Measurements from ENCODE around the gene DDX11. TPM values are rescaled to one million over a fixed set of nuclear protein-coding genes. Genes with fewer than 3 reads are reported as not detected.
"Not testable (repeated sequence)": the region's sequence is repeated elsewhere in the genome, so short reads cannot be mapped to it uniquely, and the experiment has no call there.

The DDX11 gene
- total RNA-seq, 1 donor from 2014 or later: 247 TPM

- Mint-ChIP-seq H3K27me3 (no peaks in the 10 kb centered on the region), H3K36me3 (ENCODE audit: insufficient read depth) (peaks cover 9% of the 10 kb centered on the region), H3K4me3 (ENCODE audit: low read depth) (no peak overlapping the region), H3K4me1 (ENCODE audit: low read depth) (peaks cover 2% of the 10 kb centered on the region), H3K27ac (no peak overlapping the region), H3K9me3 (ENCODE audit: low read depth) (no peaks in the 10 kb centered on the region)
- no peak for TF ChIP-seq CTCF (IDR thresholded peaks at IDR 0.05; ENCODE audit: unreplicated experiment)
- DNase-seq (ENCODE audit: low spot score, unreplicated experiment): no peak
Observed at GRCh38 chr12:31105668-31106067, 32.0 kb downstream of the DDX11 start.

GRCh38 chr12:31106101-31106803 is 32.6 kb downstream of the DDX11 start:
- Mint-ChIP-seq H3K36me3 (ENCODE audit: insufficient read depth) (peaks cover 8% of the 10 kb centered on the region), H3K4me3 (ENCODE audit: low read depth) (no peak overlapping the region), H3K4me1 (ENCODE audit: low read depth) (peaks cover 2% of the 10 kb centered on the region), H3K27me3 (no peaks in the 10 kb centered on the region), H3K9me3 (ENCODE audit: low read depth) (no peaks in the 10 kb centered on the region), H3K27ac (no peak overlapping the region)
- no peak for DNase-seq (ENCODE audit: low spot score, unreplicated experiment)
- TF ChIP-seq CTCF (IDR thresholded peaks at IDR 0.05; ENCODE audit: unreplicated experiment): no peak

- not testable (repeated sequence) for H3K36me3 Mint-ChIP-seq (ENCODE audit: insufficient read depth); H3K9me3 Mint-ChIP-seq (ENCODE audit: low read depth); H3K27me3 Mint-ChIP-seq; DNase-seq (ENCODE audit: low spot score, unreplicated experiment); H3K4me1 Mint-ChIP-seq (ENCODE audit: low read depth); H3K27ac Mint-ChIP-seq; H3K4me3 Mint-ChIP-seq (ENCODE audit: low read depth)
Observed at GRCh38 chr12:31109773-31110172, 36.1 kb downstream of the DDX11 start.

- H3K27ac Mint-ChIP-seq; H3K4me1 Mint-ChIP-seq (ENCODE audit: low read depth); H3K9me3 Mint-ChIP-seq (ENCODE audit: low read depth); DNase-seq (ENCODE audit: low spot score, unreplicated experiment); H3K4me3 Mint-ChIP-seq (ENCODE audit: low read depth); H3K27me3 Mint-ChIP-seq; H3K36me3 Mint-ChIP-seq (ENCODE audit: insufficient read depth): not testable (repeated sequence)
Observed at GRCh38 chr12:31110263-31110662, 36.6 kb downstream of the DDX11 start.

- not testable (repeated sequence) for DNase-seq (ENCODE audit: low spot score, unreplicated experiment); H3K36me3 Mint-ChIP-seq (ENCODE audit: insufficient read depth); H3K27ac Mint-ChIP-seq; H3K4me1 Mint-ChIP-seq (ENCODE audit: low read depth); H3K9me3 Mint-ChIP-seq (ENCODE audit: low read depth); H3K4me3 Mint-ChIP-seq (ENCODE audit: low read depth)
- H3K27me3 Mint-ChIP-seq: peaks cover 33% of the 10 kb centered on the region
Observed at GRCh38 chr12:31115092-31115601, 41.5 kb downstream of the DDX11 start.

GRCh38 chr12:31116846-31117202 is 43.2 kb downstream of the DDX11 start:
- Mint-ChIP-seq H3K4me3 (ENCODE audit: low read depth) (peak overlapping the region; percentile 78), H3K4me1 (ENCODE audit: low read depth) (peaks cover 12% of the 10 kb centered on the region), H3K27me3 (peaks cover 43% of the 10 kb centered on the region)
- H3K27ac Mint-ChIP-seq; H3K9me3 Mint-ChIP-seq (ENCODE audit: low read depth); H3K36me3 Mint-ChIP-seq (ENCODE audit: insufficient read depth); DNase-seq (ENCODE audit: low spot score, unreplicated experiment): not testable (repeated sequence)

- Mint-ChIP-seq H3K4me1 (ENCODE audit: low read depth) (peaks cover 12% of the 10 kb centered on the region), H3K9me3 (ENCODE audit: low read depth) (no peaks in the 10 kb centered on the region), H3K36me3 (ENCODE audit: insufficient read depth) (no peaks in the 10 kb centered on the region), H3K27ac (peak overlapping the region; percentile 52), H3K4me3 (ENCODE audit: low read depth) (peak overlapping the region; percentile 78), H3K27me3 (peaks cover 45% of the 10 kb centered on the region)
- peak; percentile 76 for DNase-seq (ENCODE audit: low spot score, unreplicated experiment)
- TF ChIP-seq CTCF (IDR thresholded peaks at IDR 0.05; ENCODE audit: unreplicated experiment): peak; percentile 98
Observed at GRCh38 chr12:31117203-31118011, 43.7 kb downstream of the DDX11 start.

Measured in progenitor cell of endocrine pancreas (in vitro differentiated cells).